ENCODE results near the gene KRTAP5-8. TPM values are rescaled to one million over a fixed set of nuclear protein-coding genes. Genes with fewer than 3 reads are reported as not detected.

The KRTAP5-8 gene
- total RNA-seq, 1 experiment from 2014 or later: not detected

DNA sequence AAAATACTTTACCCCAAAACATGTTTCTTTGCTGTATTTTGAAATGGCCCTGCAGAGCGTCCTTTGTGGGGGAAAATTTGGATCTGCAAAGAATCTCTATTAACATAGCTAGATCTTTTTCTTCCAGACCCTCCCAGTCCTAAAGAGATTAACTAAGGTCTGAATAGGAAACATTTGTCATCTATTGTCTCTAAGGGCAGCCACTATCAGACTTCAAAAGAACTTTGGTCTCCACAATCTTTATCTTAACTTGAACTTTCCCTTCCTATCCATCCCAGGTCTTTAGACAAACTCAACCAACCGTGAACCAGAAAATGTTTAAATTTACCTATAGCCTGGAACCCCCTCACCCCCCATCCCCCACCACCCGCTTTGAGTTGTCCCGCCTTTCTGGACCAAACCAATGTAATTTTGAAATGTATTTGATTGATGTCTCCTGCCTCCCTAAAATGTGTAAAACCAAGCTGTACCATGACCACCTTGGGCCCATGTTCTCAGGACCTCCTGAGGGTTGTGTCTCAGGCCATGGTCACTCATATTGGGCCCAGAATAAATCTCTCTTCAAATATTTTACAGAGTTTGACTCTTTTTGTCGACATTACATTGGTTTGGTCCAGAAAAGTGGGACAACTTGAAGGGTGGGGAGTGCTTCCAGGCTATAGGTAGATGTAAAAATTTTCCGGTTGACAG lies 6.8 kb downstream of the KRTAP5-8 start:
- Mint-ChIP-seq H3K36me3 (peaks cover 16% of the 10 kb centered on the region), H3K9me3 (peaks cover 27% of the 10 kb centered on the region)
- POLR2A ChIA-PET: no interaction called here

DNA sequence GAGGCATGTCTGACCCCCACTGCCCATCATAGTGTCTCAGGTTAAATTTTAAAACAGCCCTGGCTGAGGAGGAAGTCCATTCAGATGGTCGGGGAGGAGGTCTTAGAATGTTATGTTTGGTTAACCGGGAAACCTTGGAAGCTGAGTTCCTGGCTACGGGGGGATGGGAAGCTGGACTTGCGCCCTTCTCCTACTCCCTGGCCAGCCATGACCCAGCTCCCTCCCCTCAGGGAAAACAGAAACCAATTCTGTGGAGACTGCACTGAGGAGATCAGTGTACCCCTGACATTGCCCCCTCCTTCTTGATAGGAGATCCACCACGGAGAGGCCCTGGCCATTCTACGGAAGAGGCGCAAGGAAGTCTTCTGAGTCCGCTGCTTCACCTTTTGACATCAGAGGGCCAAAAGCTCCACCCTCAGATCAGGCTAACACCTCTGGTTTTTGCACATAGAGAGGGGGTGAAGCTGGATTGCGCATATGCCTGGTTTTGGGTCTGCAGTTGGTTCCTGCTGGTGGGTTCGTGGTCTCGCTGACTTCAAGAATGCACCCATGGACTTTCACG lies 7.7 kb downstream of the KRTAP5-8 start:
- DNase-seq (ENCODE audit: low spot score) (no peak), ATAC-seq (no peak)
- ChIA-PET POLR2A (no interaction called here), CTCF (interaction anchor here (2.2 kb wide), 1 partner anchor 35 kb away, joined by 6 read pairs; no protein-coding TSS in a partner anchor)
- peaks cover 17% of the 10 kb centered on the region for H3K4me1 Mint-ChIP-seq
- peaks cover 26% of the 10 kb centered on the region for H3K9me3 Mint-ChIP-seq
- H3K27ac Mint-ChIP-seq: no peak overlapping the region
- no peak overlapping the region for H3K4me3 Mint-ChIP-seq
- H3K27me3 Mint-ChIP-seq (ENCODE audit: low read depth): peaks cover 27% of the 10 kb centered on the region
- H3K36me3 Mint-ChIP-seq: peaks cover 16% of the 10 kb centered on the region
- TF ChIP-seq, protein P1, sequence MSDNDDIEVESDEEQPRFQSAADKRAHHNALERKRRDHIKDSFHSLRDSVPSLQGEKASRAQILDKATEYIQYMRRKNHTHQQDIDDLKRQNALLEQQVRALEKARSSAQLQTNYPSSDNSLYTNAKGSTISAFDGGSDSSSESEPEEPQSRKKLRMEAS (CRISPR knock-in tag; IDR thresholded peaks at IDR 0.05): no peak
- no peak for TF ChIP-seq ETV6 (CRISPR knock-in tag; IDR thresholded peaks at IDR 0.05)
- no peak for TF ChIP-seq TEAD4 (CRISPR knock-in tag; IDR thresholded peaks at IDR 0.05)
- TF ChIP-seq RELA (CRISPR knock-in tag; IDR thresholded peaks at IDR 0.05; ENCODE audit: borderline replicate concordance): no peak
- no peak for TF ChIP-seq SP1 (CRISPR knock-in tag; conservative IDR thresholded peaks at IDR 0.05)
- no peak for TF ChIP-seq SMAD3 (CRISPR knock-in tag; IDR thresholded peaks at IDR 0.05; ENCODE audit: borderline replicate concordance)
- TF ChIP-seq, protein P2, sequence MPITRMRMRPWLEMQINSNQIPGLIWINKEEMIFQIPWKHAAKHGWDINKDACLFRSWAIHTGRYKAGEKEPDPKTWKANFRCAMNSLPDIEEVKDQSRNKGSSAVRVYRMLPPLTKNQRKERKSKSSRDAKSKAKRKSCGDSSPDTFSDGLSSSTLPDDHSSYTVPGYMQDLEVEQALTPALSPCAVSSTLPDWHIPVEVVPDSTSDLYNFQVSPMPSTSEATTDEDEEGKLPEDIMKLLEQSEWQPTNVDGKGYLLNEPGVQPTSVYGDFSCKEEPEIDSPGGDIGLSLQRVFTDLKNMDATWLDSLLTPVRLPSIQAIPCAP (CRISPR knock-in tag; IDR thresholded peaks at IDR 0.05): no peak
- no peak for TF ChIP-seq ZNF121 (CRISPR knock-in tag; IDR thresholded peaks at IDR 0.05)
- TF ChIP-seq, protein P3, sequence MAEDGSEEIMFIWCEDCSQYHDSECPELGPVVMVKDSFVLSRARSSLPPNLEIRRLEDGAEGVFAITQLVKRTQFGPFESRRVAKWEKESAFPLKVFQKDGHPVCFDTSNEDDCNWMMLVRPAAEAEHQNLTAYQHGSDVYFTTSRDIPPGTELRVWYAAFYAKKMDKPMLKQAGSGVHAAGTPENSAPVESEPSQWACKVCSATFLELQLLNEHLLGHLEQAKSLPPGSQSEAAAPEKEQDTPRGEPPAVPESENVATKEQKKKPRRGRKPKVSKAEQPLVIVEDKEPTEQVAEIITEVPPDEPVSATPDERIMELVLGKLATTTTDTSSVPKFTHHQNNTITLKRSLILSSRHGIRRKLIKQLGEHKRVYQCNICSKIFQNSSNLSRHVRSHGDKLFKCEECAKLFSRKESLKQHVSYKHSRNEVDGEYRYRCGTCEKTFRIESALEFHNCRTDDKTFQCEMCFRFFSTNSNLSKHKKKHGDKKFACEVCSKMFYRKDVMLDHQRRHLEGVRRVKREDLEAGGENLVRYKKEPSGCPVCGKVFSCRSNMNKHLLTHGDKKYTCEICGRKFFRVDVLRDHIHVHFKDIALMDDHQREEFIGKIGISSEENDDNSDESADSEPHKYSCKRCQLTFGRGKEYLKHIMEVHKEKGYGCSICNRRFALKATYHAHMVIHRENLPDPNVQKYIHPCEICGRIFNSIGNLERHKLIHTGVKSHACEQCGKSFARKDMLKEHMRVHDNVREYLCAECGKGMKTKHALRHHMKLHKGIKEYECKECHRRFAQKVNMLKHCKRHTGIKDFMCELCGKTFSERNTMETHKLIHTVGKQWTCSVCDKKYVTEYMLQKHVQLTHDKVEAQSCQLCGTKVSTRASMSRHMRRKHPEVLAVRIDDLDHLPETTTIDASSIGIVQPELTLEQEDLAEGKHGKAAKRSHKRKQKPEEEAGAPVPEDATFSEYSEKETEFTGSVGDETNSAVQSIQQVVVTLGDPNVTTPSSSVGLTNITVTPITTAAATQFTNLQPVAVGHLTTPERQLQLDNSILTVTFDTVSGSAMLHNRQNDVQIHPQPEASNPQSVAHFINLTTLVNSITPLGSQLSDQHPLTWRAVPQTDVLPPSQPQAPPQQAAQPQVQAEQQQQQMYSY (CRISPR knock-in tag; IDR thresholded peaks at IDR 0.05): no peak
- no peak for TF ChIP-seq MXD4 (CRISPR knock-in tag; IDR thresholded peaks at IDR 0.05; ENCODE audit: borderline replicate concordance)
- no peak for TF ChIP-seq NFYB (CRISPR knock-in tag; conservative IDR thresholded peaks at IDR 0.05; ENCODE audit: low read depth)
- no peak for TF ChIP-seq PRRX2 (CRISPR knock-in tag; IDR thresholded peaks at IDR 0.05)
- TF ChIP-seq CREB1 (CRISPR knock-in tag; IDR thresholded peaks at IDR 0.05): no peak
- TF ChIP-seq NR2C2 (CRISPR knock-in tag; IDR thresholded peaks at IDR 0.05): no peak
- TF ChIP-seq, protein P4, sequence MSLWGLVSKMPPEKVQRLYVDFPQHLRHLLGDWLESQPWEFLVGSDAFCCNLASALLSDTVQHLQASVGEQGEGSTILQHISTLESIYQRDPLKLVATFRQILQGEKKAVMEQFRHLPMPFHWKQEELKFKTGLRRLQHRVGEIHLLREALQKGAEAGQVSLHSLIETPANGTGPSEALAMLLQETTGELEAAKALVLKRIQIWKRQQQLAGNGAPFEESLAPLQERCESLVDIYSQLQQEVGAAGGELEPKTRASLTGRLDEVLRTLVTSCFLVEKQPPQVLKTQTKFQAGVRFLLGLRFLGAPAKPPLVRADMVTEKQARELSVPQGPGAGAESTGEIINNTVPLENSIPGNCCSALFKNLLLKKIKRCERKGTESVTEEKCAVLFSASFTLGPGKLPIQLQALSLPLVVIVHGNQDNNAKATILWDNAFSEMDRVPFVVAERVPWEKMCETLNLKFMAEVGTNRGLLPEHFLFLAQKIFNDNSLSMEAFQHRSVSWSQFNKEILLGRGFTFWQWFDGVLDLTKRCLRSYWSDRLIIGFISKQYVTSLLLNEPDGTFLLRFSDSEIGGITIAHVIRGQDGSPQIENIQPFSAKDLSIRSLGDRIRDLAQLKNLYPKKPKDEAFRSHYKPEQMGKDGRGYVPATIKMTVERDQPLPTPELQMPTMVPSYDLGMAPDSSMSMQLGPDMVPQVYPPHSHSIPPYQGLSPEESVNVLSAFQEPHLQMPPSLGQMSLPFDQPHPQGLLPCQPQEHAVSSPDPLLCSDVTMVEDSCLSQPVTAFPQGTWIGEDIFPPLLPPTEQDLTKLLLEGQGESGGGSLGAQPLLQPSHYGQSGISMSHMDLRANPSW (CRISPR knock-in tag; conservative IDR thresholded peaks at IDR 0.05; ENCODE audit: low read depth): no peak
- TF ChIP-seq ZNF219 (CRISPR knock-in tag; IDR thresholded peaks at IDR 0.05; ENCODE audit: borderline replicate concordance): no peak

More for the DNA sequence above, 6.8 kb downstream of the KRTAP5-8 start:
- H3K27me3 Mint-ChIP-seq (ENCODE audit: low read depth): peaks cover 25% of the 10 kb centered on the region
- TF ChIP-seq, protein P5, sequence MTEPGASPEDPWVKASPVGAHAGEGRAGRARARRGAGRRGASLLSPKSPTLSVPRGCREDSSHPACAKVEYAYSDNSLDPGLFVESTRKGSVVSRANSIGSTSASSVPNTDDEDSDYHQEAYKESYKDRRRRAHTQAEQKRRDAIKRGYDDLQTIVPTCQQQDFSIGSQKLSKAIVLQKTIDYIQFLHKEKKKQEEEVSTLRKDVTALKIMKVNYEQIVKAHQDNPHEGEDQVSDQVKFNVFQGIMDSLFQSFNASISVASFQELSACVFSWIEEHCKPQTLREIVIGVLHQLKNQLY (CRISPR knock-in tag; IDR thresholded peaks at IDR 0.05): no peak
- TF ChIP-seq EMX1 (CRISPR knock-in tag; IDR thresholded peaks at IDR 0.05) (no peak), NR1H2 (CRISPR knock-in tag; IDR thresholded peaks at IDR 0.05) (no peak), RELA (CRISPR knock-in tag; IDR thresholded peaks at IDR 0.05; ENCODE audit: borderline replicate concordance) (no peak)
- TF ChIP-seq, protein P4 (CRISPR knock-in tag; conservative IDR thresholded peaks at IDR 0.05; ENCODE audit: low read depth): no peak
- TF ChIP-seq, protein P6, sequence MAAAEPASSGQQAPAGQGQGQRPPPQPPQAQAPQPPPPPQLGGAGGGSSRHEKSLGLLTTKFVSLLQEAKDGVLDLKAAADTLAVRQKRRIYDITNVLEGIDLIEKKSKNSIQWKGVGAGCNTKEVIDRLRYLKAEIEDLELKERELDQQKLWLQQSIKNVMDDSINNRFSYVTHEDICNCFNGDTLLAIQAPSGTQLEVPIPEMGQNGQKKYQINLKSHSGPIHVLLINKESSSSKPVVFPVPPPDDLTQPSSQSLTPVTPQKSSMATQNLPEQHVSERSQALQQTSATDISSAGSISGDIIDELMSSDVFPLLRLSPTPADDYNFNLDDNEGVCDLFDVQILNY (CRISPR knock-in tag; IDR thresholded peaks at IDR 0.05): no peak
- CTCF ChIA-PET: interaction anchor here (0.6 to 2.2 kb wide), 2 partner anchors 11 to 36 kb away, joined by 5 to 6 read pairs; no protein-coding TSS in a partner anchor
- H3K27ac Mint-ChIP-seq: no peak overlapping the region
- DNase-seq (ENCODE audit: low spot score) (no peak), ATAC-seq (no peak)
- H3K4me1 Mint-ChIP-seq: peaks cover 17% of the 10 kb centered on the region
- H3K4me3 Mint-ChIP-seq: no peak overlapping the region
